Type B pancreatic cell (in vitro differentiated cells): Measurements from ENCODE around the gene CASZ1. TPM values are rescaled to one million over a fixed set of nuclear protein-coding genes. Genes with fewer than 3 reads are reported as not detected.
A peak's percentile ranks its signal among the peaks of the same experiment; 100 is the strongest.

Experiments used
- DNase-seq: peaks from one replicate; pipeline ENCODE4 v3.0.0; 2021; ENCODE audit warnings: mixed read lengths; ENCODE audit not compliant: unreplicated experiment; ENCODE audit errors: extremely low spot score
- H3K27ac Mint-ChIP-seq: 2 replicates; pipeline ENCODE4 v1.8.0; 2021; ENCODE audit warnings: mild to moderate bottlenecking, mixed read lengths
- H3K27me3 Mint-ChIP-seq: 2 replicates; pipeline ENCODE4 v1.8.0; 2021; ENCODE audit warnings: mixed read lengths
- H3K36me3 Mint-ChIP-seq: 2 replicates; pipeline ENCODE4 v1.8.0; 2021; ENCODE audit warnings: mixed read lengths
- H3K4me1 Mint-ChIP-seq: one replicate; pipeline ENCODE4 v1.8.0; 2021; ENCODE audit warnings: mixed read lengths; ENCODE audit not compliant: unreplicated experiment
- H3K4me3 Mint-ChIP-seq: 2 replicates; pipeline ENCODE4 v1.8.0; 2021; ENCODE audit warnings: mild to moderate bottlenecking, mixed read lengths
- H3K9me3 Mint-ChIP-seq: 2 replicates; pipeline ENCODE4 v1.8.0; 2021; ENCODE audit warnings: mixed read lengths
- total RNA-seq: library from RNA; stranded (reverse); gene quantifications from 2 replicates; pipeline ENCODE4 v1.2.1, GENCODE V29; 2021; ENCODE audit warnings: low replicate concordance
- TF ChIP-seq, protein P1 (sequence below): fragments of 200-600 bp; sonication (generic); conservative IDR thresholded peaks from 2 replicates; pipeline ENCODE4 v1.5.0; 2021; ENCODE audit warnings: antibody characterized with exemption, mild to moderate bottlenecking

Gene CASZ1
- total RNA-seq, 1 donor from 2014 or later, result 15.7 TPM

DNA sequence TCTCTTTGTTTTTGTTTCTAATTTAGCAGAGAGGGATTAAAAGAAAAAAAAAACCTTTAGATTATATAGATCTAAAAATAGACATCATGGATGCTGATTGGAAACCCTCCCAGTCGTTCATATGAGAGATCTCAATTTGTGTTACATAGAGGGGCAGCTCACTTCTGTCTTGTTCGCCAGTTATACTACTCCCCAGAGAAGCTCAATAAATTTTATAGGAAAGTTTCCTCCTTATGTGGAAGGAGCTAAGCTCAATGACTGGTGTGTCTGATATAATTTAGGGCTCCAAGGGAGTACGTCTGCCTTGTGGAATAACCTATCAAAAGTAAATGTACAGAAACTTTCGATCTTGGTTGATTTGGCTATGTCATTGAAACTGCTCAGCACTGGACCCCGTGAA, 204.1 kb downstream of the CASZ1 start:
- Mint-ChIP-seq H3K4me3 (no peak overlapping the region), H3K36me3 (peaks cover 3% of the 10 kb centered on the region), H3K27me3 (no peaks in the 10 kb centered on the region), H3K27ac (no peak overlapping the region), H3K9me3 (no peaks in the 10 kb centered on the region), H3K4me1 (peaks cover 42% of the 10 kb centered on the region)
- no peak for DNase-seq
- TF ChIP-seq, protein P1, sequence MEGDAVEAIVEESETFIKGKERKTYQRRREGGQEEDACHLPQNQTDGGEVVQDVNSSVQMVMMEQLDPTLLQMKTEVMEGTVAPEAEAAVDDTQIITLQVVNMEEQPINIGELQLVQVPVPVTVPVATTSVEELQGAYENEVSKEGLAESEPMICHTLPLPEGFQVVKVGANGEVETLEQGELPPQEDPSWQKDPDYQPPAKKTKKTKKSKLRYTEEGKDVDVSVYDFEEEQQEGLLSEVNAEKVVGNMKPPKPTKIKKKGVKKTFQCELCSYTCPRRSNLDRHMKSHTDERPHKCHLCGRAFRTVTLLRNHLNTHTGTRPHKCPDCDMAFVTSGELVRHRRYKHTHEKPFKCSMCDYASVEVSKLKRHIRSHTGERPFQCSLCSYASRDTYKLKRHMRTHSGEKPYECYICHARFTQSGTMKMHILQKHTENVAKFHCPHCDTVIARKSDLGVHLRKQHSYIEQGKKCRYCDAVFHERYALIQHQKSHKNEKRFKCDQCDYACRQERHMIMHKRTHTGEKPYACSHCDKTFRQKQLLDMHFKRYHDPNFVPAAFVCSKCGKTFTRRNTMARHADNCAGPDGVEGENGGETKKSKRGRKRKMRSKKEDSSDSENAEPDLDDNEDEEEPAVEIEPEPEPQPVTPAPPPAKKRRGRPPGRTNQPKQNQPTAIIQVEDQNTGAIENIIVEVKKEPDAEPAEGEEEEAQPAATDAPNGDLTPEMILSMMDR, result no peak

GRCh38 chr1:10591010-10591409, 205.4 kb downstream of the CASZ1 start:
- H3K4me3 Mint-ChIP-seq, result no peak overlapping the region
- H3K4me1 Mint-ChIP-seq, result peaks cover 32% of the 10 kb centered on the region
- no peak for DNase-seq
- peak overlapping the region; percentile 37 for H3K27ac Mint-ChIP-seq
- H3K27me3 Mint-ChIP-seq, result no peaks in the 10 kb centered on the region
- peaks cover 3% of the 10 kb centered on the region for H3K36me3 Mint-ChIP-seq
- TF ChIP-seq, protein P1, result no peak
- no peaks in the 10 kb centered on the region for H3K9me3 Mint-ChIP-seq

GRCh38 chr1:10589074-10589473, 207.4 kb downstream of the CASZ1 start:
- H3K4me1 Mint-ChIP-seq, result peaks cover 16% of the 10 kb centered on the region
- H3K9me3 Mint-ChIP-seq, result peaks cover 12% of the 10 kb centered on the region
- H3K36me3 Mint-ChIP-seq, result peaks cover 10% of the 10 kb centered on the region
- no peak for DNase-seq
- no peaks in the 10 kb centered on the region for H3K27me3 Mint-ChIP-seq
- TF ChIP-seq, protein P1, result no peak
- H3K4me3 Mint-ChIP-seq, result no peak overlapping the region
- no peak overlapping the region for H3K27ac Mint-ChIP-seq

GRCh38 chr1:10588640-10589039, 207.8 kb downstream of the CASZ1 start:
- H3K9me3 Mint-ChIP-seq, result peaks cover 16% of the 10 kb centered on the region
- H3K4me3 Mint-ChIP-seq, result no peak overlapping the region
- DNase-seq, result no peak
- H3K27ac Mint-ChIP-seq, result no peak overlapping the region
- H3K27me3 Mint-ChIP-seq, result no peaks in the 10 kb centered on the region
- peaks cover 10% of the 10 kb centered on the region for H3K36me3 Mint-ChIP-seq
- TF ChIP-seq, protein P1, result no peak
- H3K4me1 Mint-ChIP-seq, result peaks cover 13% of the 10 kb centered on the region

Other genes starting within 250 kb of the CASZ1 start
- 153 and 188 TPM in 2 replicates for gene TARDBP, start 216.0 kb upstream of the CASZ1 start, total RNA-seq